ENCODE measurements around the gene INPP5E. TPM values are rescaled to one million over a fixed set of nuclear protein-coding genes. Genes with fewer than 3 reads are reported as not detected.

The INPP5E gene
- total RNA-seq, 3 donors from 2014 or later (not counting 1 experiment from before 2014, with no cell fraction given), result 12.1 to 15.7 (median 14.4) TPM

DNA sequence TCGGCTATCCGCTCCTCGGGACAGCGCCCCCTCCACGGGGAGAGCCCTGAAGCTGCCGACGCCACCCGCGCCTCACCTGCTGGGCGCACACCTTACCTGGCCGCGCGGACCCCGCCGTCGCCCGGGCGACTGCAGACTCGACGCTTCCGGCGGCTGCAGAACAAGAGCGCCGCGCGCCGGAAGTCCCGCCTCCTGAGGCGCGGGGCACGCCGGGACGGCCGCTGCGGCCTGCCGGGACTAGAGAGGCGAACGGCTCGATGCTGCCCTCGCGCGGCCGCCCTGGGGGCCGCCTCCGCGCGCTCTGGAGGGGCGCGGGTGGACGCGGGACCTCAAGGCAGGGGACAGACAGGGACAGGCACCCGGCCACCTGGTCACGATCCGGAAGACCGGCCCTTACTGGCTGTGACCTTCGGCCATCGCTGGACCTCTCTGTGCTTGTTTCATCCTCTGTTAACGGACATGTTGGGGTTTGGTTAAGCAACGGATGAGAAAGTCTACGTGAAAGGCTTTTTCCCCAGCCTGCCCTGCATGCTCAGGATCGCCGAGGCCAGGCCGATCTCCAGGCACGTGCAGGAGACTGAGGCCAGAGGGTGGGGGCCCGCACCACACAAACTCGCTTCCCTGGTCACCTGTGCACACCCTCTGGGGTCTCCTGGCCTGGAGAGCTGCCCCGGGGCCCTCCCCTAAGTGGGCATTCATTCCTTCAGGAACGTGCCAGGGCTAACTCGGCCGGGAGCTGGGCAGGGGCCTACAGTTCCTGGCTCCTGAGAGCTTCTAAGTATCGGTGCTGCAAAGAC, 39.4 kb downstream of the INPP5E start, which contains the start of gene SNAPC4:
TSS of gene SNAPC4 (minus strand) at position 133 of the 797 bp plus-strand sequence. CDS start 1,742 bp downstream, outside the sequence.
- H3K4me1 Mint-ChIP-seq, result peaks cover 23 to 30% of the 10 kb centered on the region in 2 donors
- Histone ChIP-seq H3K27ac (ENCODE audit: low read length) (peak within 1 kb of the TSS; percentile 37), H3K9me3 (ENCODE audit: control insufficient read depth, insufficient read depth, low read length) (no peaks in the 10 kb centered on the region), H3K4me3 (ENCODE audit: low read length) (peak within 1 kb of the TSS; percentile 46), H3K4me1 (ENCODE audit: control insufficient read depth, insufficient read depth, low read length) (peaks cover 54% of the 10 kb centered on the region), H3K36me3 (ENCODE audit: control insufficient read depth, insufficient read depth, low read length) (peaks cover 20% of the 10 kb centered on the region), H3K27me3 (ENCODE audit: control insufficient read depth, insufficient read depth, low read length) (no peaks in the 10 kb centered on the region)
- ATAC-seq (peak; percentile 91 to 94 (median 91)), DNase-seq (peak; percentile 88 to 95)
- TF ChIP-seq CTCF (IDR thresholded peaks at IDR 0.05), result peak; percentile 93
- intact Hi-C loops (cut with micrococcal nuclease), result loop anchor here (1.0 to 10.0 kb wide), 2 partner anchors 10 to 85 kb away; partner anchors contain the start of genes ENTR1 and PMPCA
- 10% methylated on average over 71 of the region's 71 CpGs for WGBS (ENCODE audit: insufficient coverage)
- peak within 1 kb of the TSS; percentile 57 to 72 for H3K27ac Mint-ChIP-seq
- peak within 1 kb of the TSS; percentile 84 for H3K4me3 Mint-ChIP-seq
- H3K27me3 Mint-ChIP-seq (ENCODE audit: low read depth in 2 of 2), result no peaks in the 10 kb centered on the region
- no peaks in the 10 kb centered on the region for H3K9me3 Mint-ChIP-seq
- H3K36me3 Mint-ChIP-seq, result no peaks in the 10 kb centered on the region

GRCh38 chr9:136399176-136400037, 40.2 kb downstream of the INPP5E start:
- H3K27ac ChIP-seq (ENCODE audit: low read length), result no peak overlapping the region
- no peak for TF ChIP-seq CTCF (IDR thresholded peaks at IDR 0.05)
- H3K4me3 ChIP-seq (ENCODE audit: low read length), result peak overlapping the region; percentile 46
- intact Hi-C loops (cut with micrococcal nuclease), result loop anchor here (1.0 to 10.0 kb wide), 2 partner anchors 11 to 85 kb away; partner anchors contain the start of genes ENTR1 and PMPCA
- H3K36me3 ChIP-seq (ENCODE audit: control insufficient read depth, insufficient read depth, low read length), result peaks cover 24% of the 10 kb centered on the region
- no peaks in the 10 kb centered on the region for H3K9me3 ChIP-seq (ENCODE audit: control insufficient read depth, insufficient read depth, low read length)
- peak in 1 of 2 donors; percentile 68 for DNase-seq
- ATAC-seq, result peak; percentile 34 to 50 (median 45)
- Mint-ChIP-seq H3K9me3 (no peaks in the 10 kb centered on the region), H3K27me3 (ENCODE audit: low read depth in 2 of 2) (no peaks in the 10 kb centered on the region), H3K27ac (peak overlapping the region; percentile 57 to 72), H3K4me3 (peak overlapping the region; percentile 84), H3K36me3 (no peaks in the 10 kb centered on the region), H3K4me1 (peaks cover 17 to 22% of the 10 kb centered on the region in 2 donors)
- peaks cover 45% of the 10 kb centered on the region for H3K4me1 ChIP-seq (ENCODE audit: control insufficient read depth, insufficient read depth, low read length)
- WGBS (ENCODE audit: insufficient coverage), result 3% methylated on average over 67 of the region's 67 CpGs
- no peaks in the 10 kb centered on the region for H3K27me3 ChIP-seq (ENCODE audit: control insufficient read depth, insufficient read depth, low read length)

DNA sequence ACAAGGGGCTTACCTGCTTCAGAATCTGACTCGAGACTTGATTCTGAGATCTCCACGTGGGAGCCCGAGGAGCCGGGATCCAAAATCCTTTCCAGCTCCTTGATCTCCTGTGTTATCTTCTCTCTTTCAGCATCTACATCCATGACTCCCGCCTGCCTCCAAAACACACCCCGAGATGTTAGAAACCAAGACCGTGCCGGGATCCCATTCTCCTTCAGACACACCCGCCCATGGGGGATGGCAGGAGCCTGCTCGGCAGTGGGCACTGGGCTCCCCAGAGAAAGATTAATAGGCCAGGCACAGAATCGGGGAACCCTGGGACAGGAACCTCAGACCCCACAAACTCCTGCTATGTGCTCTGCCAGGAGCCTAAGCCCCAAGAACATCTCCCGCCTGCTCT, 41.4 kb downstream of the INPP5E start:
- H3K4me1 Mint-ChIP-seq, result peaks cover 12 to 20% of the 10 kb centered on the region in 2 donors

More for the DNA sequence above, 41.4 kb downstream of the INPP5E start:
- ATAC-seq (no peak), DNase-seq (no peak)
- no peak for TF ChIP-seq CTCF (IDR thresholded peaks at IDR 0.05)
- H3K27ac ChIP-seq (ENCODE audit: low read length), result no peak overlapping the region
- peak overlapping the region; percentile 84 for H3K4me3 Mint-ChIP-seq
- H3K27me3 Mint-ChIP-seq (ENCODE audit: low read depth in 2 of 2), result no peaks in the 10 kb centered on the region
- peaks cover 34% of the 10 kb centered on the region for H3K4me1 ChIP-seq (ENCODE audit: control insufficient read depth, insufficient read depth, low read length)
- no peak overlapping the region for H3K4me3 ChIP-seq (ENCODE audit: low read length)
- H3K27ac Mint-ChIP-seq, result peak overlapping the region in 1 of 2 donors; percentile 57
- H3K36me3 Mint-ChIP-seq, result no peaks in the 10 kb centered on the region
- peaks cover 31% of the 10 kb centered on the region for H3K36me3 ChIP-seq (ENCODE audit: control insufficient read depth, insufficient read depth, low read length)
- no peaks in the 10 kb centered on the region for H3K9me3 ChIP-seq (ENCODE audit: control insufficient read depth, insufficient read depth, low read length)
- intact Hi-C loops (cut with micrococcal nuclease), result no loop called here
- no peaks in the 10 kb centered on the region for H3K27me3 ChIP-seq (ENCODE audit: control insufficient read depth, insufficient read depth, low read length)
- no peaks in the 10 kb centered on the region for H3K9me3 Mint-ChIP-seq
- WGBS (ENCODE audit: insufficient coverage), result 98% methylated on average over 12 of the region's 12 CpGs

All from natural killer cell (primary cell).